Activated CD4-positive, alpha-beta T cell treated with anti-CD3 and anti-CD28 coated beads, Interleukin-2, amount 50 U/mL, for 16 hours (primary cell): Measurements from ENCODE around the gene CD300C.
"Not testable (repeated sequence)": the region's sequence is repeated elsewhere in the genome, so short reads cannot be mapped to it uniquely, and the experiment has no call there.

Experiments used
- DNase-seq: peaks from one replicate; pipeline ENCODE4 v3.0.0-alpha.2; 2020

CD300C gene

GRCh38 chr17:74561586-74561985, 15.7 kb upstream of the CD300C start:
- no peak for DNase-seq

DNA sequence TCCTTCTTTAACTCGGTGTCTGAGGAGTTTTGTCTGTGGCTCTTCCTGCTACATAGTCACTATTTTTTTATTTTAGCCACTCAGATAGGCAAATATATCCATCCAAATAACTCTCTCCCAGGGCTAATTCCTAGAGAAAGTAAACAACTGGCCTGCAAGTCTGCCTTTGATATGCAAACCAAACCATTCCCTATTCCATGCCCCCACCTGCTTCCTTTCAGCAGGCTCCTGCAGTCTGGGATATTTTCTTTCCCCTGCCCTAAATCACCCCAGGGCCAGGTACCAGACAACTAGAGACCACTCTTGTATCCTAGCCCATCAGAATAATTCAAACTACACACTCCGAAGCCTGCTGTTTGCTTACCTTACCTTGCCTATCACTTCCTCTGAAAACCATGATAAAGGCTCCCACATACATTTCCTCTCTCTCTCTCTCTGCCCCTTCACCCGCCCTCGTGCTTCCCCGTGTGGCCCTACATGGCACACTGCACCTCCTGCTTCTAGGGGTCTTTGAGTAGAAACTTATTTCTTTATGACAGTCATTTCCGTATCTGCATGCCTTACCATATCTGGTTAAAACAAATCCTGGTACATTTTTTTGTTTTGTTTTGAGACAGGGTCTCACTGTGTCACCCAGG, 13.1 kb upstream of the CD300C start:
- DNase-seq, result no peak

DNA sequence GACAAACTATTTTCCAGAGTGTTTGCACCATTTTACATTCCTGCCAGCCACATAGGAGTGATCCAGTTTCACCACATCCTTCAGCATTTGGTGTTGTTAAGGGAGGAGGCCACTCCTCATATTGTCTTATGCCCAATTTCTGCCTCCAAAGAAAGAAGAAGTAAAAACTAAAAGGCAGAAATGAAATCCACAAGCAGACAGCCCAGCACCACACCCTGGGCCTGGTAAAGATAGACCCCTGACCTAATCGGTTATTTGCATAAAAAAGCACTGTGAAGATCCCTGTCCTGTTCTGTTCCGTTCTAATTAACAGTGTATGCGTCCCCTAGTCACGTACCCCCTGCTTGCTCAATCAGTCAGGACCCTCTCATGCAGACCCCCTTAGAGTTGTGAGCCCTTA, 12.5 kb upstream of the CD300C start:
- not testable (repeated sequence) for DNase-seq

GRCh38 chr17:74555427-74555940, 9.6 kb upstream of the CD300C start:
- DNase-seq, result no peak

- no peak for DNase-seq
Observed at GRCh38 chr17:74554909-74555308, 9.0 kb upstream of the CD300C start.

DNA sequence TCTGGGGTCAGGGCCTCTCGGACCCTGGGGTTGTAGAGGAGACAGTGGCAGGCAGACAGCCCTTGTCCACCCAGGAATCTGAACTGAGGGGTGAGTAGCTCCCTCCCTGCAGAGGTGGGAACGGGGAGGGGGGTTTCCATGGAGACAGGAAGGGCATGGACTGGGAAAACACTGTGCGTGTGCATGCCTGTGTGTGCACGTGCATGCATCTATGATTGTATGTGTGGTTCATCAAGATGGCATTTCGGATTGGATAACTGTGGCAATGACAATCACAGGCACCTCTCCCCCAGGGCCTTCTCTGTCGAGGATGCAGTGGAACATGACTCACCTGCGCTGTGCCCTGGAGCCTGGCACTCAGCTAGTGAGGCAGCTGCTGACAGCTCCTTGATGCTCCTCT, 6.1 kb upstream of the CD300C start:
- DNase-seq, result no peak

- DNase-seq, result no peak
Observed at GRCh38 chr17:74550602-74551001, 4.7 kb upstream of the CD300C start.

- no peak for DNase-seq
Observed at GRCh38 chr17:74549343-74549742, 3.4 kb upstream of the CD300C start.

- peak; percentile 30 for DNase-seq
Observed at GRCh38 chr17:74547736-74548135, 1.8 kb upstream of the CD300C start.

- DNase-seq, result no peak
Observed at GRCh38 chr17:74547264-74547663, 1.3 kb upstream of the CD300C start.

DNA sequence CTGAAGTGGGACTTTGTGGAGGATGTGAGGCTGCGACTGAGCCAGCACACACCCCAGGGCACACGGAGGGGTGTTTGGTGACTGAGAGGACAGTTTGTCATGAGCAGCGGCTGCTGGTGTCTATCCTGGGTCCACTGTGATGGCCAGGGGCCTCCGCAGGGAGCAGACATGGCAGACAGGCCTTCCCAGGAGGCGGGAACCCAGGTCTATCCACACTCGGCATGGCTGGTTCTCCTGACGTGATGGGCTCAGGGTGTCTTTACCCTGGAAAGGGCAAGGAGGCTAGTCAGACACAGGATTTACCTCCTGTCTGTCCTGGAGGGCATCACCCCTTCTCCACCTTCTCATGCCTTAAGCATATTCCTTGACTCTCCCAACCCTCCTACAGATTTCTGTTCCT, 671 bp upstream of the CD300C start:
- no peak for DNase-seq

DNA sequence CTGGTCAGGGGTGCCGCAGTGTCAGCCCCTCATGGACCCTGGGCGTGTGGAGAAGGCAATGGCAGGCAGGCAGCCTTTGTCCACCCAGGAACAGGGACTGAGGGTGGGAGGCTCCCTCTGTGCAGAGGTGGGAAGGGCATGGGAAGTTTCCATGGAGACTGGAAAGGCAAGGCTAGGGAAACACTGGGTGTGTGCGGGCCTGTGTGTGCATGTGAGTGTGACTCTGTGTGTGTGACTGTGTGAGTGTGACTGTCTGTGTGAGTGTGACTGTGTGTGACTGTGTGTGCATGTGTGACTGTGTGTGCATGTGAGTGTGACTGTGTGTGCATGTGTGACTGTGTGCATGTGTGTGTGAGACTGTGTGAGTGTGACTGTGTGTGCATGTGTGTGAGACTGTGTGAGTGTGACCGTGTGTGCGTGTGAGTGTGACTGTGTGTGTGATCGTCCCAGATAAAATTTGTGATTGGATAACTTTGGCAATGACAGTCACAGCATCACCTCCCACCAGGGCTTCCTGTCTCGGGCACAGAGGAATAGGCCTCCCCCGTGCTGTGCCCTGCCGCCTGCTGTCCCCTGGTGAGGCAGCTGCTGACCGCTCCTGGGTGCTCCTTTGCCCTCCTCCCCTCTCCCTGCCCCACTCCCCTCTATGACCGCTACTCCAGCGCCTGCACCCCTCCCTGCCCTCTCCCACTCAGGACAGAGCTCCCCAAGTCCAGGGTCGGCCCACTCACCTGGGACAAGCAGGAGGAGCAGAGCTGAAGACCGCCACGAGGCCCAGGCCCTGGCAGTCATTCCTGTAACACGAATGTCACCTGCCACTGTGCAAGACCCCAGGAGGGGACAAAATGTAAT, 698 bp downstream of the CD300C start:
- no peak for DNase-seq

DNA sequence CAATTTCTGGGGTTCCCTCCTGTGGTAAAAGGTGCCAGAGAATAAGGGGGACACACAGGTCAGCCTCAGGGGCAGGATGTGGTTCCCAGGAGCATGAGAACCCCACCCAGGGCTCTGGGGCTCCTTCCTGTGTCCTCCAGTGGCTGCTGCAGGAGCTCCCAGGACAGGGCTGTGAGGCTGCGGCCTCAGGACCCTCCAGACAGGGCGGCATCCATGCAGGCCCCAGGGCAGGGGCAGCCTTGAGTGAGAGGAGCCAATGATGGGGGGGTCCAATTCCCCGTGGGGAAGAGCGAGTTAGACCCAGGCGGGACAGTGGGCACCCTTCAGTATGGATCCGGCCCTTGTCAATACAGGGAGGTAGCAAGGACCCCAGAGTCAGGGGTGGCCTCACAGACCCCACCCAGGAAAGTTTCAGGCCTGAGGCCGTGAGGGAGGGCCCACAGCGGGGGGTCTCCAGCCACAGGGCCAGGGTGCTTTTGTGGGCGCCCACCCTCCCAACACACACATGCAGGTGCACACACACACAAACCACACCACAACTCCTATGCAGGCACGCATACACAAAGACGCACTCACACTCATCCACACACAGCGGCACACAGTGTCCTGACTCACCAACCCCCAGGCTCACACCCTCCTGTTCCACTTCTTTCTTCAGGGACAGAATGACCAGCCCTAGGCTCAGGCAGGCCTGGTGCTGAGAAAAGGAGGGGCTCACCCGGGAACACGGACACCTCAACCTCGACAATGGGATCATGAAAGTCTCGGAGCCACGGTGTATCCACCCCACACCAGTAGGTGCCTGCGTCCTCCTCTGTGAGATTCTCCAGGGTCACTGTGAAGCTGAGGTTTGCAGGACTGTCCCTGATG, 1.8 kb downstream of the CD300C start:
- no peak for DNase-seq

DNA sequence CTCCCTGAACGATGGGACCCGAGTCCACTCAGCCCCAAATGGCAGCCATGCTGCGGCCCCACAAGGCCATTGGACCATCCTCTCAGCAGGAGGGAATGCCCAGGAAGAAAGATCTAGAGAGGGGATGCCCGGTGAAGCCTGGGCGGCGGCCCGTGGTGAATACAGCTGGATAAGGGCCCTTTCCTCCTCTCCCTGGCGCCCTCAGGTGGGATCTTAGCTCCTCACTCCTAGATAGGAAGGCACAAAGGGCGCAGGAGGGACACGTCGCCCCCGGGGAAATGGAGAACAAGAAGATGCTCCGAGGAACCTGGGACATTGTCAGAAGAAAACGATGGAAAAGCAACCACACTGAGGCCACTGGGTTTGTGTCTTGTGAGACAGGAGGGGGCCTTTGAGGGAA, 2.5 kb downstream of the CD300C start:
- no peak for DNase-seq

GRCh38 chr17:74542727-74543383, 3.1 kb downstream of the CD300C start:
- no peak for DNase-seq

GRCh38 chr17:74542166-74542565, 3.7 kb downstream of the CD300C start:
- DNase-seq, result no peak

DNA sequence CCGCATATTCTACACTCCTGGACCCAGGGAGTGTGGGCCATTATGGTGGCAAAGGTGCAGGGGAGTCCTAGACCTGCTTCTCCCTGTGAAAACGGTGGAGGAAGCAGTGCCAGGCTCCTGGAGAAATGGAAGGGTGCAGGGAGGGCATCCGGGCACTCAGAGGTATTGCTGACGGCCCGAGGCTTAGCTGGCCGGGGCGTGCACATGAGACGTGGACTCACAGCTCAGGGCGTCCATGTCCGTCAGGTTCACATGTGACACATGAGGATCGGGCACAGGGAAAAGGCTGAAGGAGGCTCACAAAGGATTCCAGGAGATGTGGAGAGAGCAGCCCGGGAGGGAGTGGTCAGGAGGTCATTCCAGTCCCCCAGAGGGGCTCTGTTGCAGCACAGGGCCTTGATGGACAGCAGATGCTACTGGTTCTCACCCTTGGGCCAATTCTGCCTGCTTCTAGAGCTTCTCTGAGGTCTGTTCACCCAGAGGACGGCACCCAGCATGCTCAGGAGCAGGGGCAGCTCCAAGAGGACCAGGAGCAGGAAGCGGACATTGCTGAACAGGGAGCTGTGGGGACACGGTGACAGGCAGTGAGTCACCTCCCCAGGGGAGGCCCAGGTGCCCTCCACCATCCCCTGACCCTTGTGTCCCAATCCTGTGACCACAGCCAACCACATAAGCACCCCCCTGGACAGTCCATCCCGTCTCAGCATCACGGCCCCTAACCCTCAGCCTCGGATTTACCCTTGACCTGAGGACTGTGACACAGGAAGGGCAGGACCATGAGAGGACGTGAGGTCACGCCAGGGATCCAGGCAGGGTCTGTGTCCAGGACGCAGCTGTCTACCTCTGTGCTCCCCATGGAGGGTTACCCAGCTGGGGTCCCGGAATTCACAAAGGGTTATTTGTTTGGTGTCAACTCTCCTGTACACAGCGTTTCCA, 4.5 kb downstream of the CD300C start:
- DNase-seq, result no peak

DNA sequence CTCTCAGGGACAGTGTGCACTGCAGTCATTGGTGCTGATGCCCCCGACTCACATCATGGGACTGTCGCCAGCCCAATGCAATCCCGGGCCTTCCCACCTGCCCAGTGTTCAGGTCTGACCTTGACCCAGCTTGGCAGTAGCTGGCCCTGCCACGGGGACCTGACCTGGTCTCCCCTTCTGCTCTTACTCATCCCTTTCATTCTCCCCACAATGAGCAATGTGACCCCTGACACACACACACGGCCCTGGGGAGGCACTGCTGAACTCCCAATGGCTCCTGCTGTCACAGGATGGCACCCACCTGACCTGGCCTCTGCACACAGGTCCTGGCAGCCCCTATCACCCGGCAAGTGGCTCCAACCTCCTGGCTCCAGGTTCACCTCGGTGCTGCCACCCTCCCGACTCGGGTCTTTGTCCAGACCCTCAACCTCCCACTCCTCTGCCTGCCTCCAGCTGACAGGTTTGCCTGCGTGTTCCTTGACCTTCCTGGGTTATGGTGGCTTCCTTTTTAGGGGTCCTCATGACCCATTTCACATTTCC, 6.6 kb downstream of the CD300C start:
- DNase-seq, result no peak

DNA sequence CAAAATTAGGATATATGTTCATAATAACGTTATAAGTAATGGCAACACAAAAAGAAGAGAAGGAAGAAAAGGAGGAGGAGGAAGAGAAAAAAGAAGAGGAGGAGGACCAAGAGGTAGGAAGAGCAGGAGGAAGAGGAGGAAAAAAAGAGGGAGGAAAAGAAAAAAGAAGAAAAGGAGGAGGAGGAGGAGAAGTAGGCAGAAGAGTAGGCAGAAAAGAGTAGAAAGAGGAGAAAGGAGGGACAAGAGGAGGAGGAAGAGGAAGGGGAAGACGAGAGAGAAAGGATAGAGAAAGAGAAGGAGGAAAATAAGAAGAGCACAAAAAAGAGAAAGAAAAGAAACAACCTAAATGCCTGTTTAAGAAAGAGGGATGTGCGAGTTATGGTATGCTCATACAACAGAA, 9.0 kb downstream of the CD300C start:
- no peak for DNase-seq

DNA sequence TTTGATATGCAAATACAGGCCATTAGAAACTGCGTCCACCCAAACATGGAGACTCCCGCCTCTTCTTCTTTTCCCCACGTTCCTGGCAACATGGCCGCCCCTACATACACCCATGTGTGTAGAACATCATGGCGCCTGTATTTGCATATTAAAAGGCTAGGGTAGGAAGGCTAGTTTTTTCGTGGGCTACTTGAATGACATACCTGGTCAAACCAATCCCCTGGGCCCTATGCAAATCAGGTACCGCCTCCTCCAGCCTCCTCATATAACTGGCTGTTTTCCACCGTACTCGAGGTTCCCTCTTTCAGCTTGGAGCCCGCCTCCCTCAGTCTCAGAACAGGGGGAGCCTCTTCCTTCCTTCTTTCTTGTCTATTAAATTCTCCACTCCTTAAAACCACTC, 13.8 kb downstream of the CD300C start:
- DNase-seq, result no peak

GRCh38 chr17:74531231-74531761, 14.6 kb downstream of the CD300C start, which contains the start of gene CD300LB:
CD300LB (minus strand) TSS chr17:74531475; CDS start chr17:74531350, 125 bp downstream.
- no peak for DNase-seq
